Caco-2 (cell line): ENCODE data around the gene TTLL5. TPM values are rescaled to one million over a fixed set of nuclear protein-coding genes. Genes with fewer than 3 reads are reported as not detected.

Experiments used
- BruUV-seq: library from RNA; stranded (reverse); fragments of 400-500 nt; replicated peaks from 2 replicates; lab custom pipeline; 2021; lab: Mats Ljungman, UMichigan
- CTCF ChIA-PET: fragments of 300-600 bp; sonication (Branson Sonifier 250); formaldehyde crosslinking; loops from one replicate; lab custom pipeline; 2022; ENCODE audit warnings: antibody characterized with exemption; lab: Charles Lee
- POLR2A ChIA-PET: fragments of 300-600 bp; sonication (Branson Sonifier 250); formaldehyde crosslinking; loops from one replicate; lab custom pipeline; 2022; ENCODE audit warnings: antibody characterized with exemption; lab: Charles Lee
- DNase-seq, 2 experiments: peaks; one replicate each; pipeline versions ENCODE4 v3.0.0 to v3.0.0-alpha.2; 2020 to 2022
- H3K27me3 ChIP-seq: replicated peaks from 2 replicates; pipeline ENCODE4 v1.6.0; 2011; ENCODE audit warnings: low read length; ENCODE audit not compliant: control insufficient read depth, insufficient read depth
- H3K36me3 ChIP-seq: 2 replicates; pipeline ENCODE4 v1.5.1; 2011; ENCODE audit warnings: low read length; ENCODE audit not compliant: control insufficient read depth, insufficient read depth
- H3K4me1 ChIP-seq: fragments of 250-450 bp; sonication (Bioruptor Pico); 2 replicates; pipeline ENCODE4 v1.5.1; 2020; ENCODE audit warnings: mild to moderate bottlenecking
- H3K4me3 ChIP-seq: 2 replicates; pipeline ENCODE4 v1.5.1; 2011; ENCODE audit warnings: low read depth, mild to moderate bottlenecking, control low read depth, low read length
- H3K9me3 ChIP-seq: fragments of 250-450 bp; sonication (Bioruptor Pico); 2 replicates; pipeline ENCODE4 v1.5.1; 2020; ENCODE audit warnings: mild to moderate bottlenecking, moderate library complexity
- H3K27ac Mint-ChIP-seq: one replicate; pipeline ENCODE4 v1.8.0; 2022; ENCODE audit warnings: mixed read lengths; ENCODE audit not compliant: unreplicated experiment
- H3K27me3 Mint-ChIP-seq: one replicate; pipeline ENCODE4 v1.8.0; 2022; ENCODE audit warnings: mixed read lengths; ENCODE audit not compliant: insufficient read depth, unreplicated experiment
- H3K36me3 Mint-ChIP-seq: one replicate; pipeline ENCODE4 v1.8.0; 2022; ENCODE audit warnings: mild to moderate bottlenecking, mixed read lengths; ENCODE audit not compliant: insufficient read depth, unreplicated experiment
- H3K4me1 Mint-ChIP-seq: one replicate; pipeline ENCODE4 v1.8.0; 2022; ENCODE audit warnings: low read depth, mixed read lengths; ENCODE audit not compliant: unreplicated experiment
- H3K4me3 Mint-ChIP-seq: one replicate; pipeline ENCODE4 v1.8.0; 2022; ENCODE audit warnings: mild to moderate bottlenecking, moderate library complexity, mixed read lengths; ENCODE audit not compliant: unreplicated experiment
- H3K9me3 Mint-ChIP-seq: one replicate; pipeline ENCODE4 v1.8.0; 2022; ENCODE audit warnings: mixed read lengths; ENCODE audit not compliant: unreplicated experiment
- intact Hi-C: fragments of 100-400 bp; cut with micrococcal nuclease; formaldehyde crosslinking; loops from one replicate; pipeline ENCODE4 v1.10.0; 2022; ENCODE audit not compliant: unreplicated experiment
- total RNA-seq: library from RNA; stranded (reverse); gene quantifications from 2 replicates; pipeline ENCODE4 v1.2.3, GENCODE V29; 2022
- TF ChIP-seq, protein P1 (sequence below), 2 experiments: fragments of 200-600 bp in 1 of 2; IDR thresholded peaks; 1 replicate in 1 of 2; 2 replicates in 1 of 2; pipeline versions ENCODE4 v1.5.1 to v1.8.0; 2011 to 2022; ENCODE audit warnings: antibody characterized with exemption in 1 of 2, control low read depth in 1 of 2, inconsistent platforms in 1 of 2, low read depth in 1 of 2, low read length in 1 of 2, mild to moderate bottlenecking in 1 of 2, moderate library complexity in 1 of 2; ENCODE audit not compliant: insufficient read depth in 1 of 2, severe bottlenecking in 1 of 2, unreplicated experiment in 1 of 2

The TTLL5 gene
- total RNA-seq, 1 experiment from 2014 or later = 38.2 TPM

DNA sequence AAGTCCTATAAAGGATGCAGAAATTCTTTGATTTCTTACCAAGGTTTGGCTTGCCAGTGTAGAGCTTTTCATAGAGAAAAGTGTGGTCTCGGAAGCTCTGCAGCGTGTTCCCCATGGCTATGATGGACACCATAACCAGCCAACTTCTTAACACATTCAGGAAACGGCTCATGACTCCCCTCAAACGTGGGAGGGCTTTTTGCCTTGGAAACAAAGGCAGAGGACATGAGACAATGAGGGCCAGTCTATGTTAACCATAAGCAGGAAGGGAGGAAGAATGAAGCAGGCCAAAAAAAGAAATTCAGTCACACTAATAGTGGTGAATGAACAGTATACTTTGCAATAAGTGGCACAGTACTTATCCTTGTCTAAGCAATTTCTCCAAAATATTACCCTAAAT lies 3.7 kb upstream of the TTLL5 start:
- H3K4me3 Mint-ChIP-seq = no peak overlapping the region
- DNase-seq = no peak
- Histone ChIP-seq H3K36me3 (no peaks in the 10 kb centered on the region; the same call in 1 of the 2 replicates), H3K4me1 (no peaks in the 10 kb centered on the region), H3K27me3 (no peaks in the 10 kb centered on the region), H3K9me3 (no peaks in the 10 kb centered on the region), H3K4me3 (no peak overlapping the region)
- H3K27me3 Mint-ChIP-seq = no peaks in the 10 kb centered on the region
- TF ChIP-seq, protein P1, sequence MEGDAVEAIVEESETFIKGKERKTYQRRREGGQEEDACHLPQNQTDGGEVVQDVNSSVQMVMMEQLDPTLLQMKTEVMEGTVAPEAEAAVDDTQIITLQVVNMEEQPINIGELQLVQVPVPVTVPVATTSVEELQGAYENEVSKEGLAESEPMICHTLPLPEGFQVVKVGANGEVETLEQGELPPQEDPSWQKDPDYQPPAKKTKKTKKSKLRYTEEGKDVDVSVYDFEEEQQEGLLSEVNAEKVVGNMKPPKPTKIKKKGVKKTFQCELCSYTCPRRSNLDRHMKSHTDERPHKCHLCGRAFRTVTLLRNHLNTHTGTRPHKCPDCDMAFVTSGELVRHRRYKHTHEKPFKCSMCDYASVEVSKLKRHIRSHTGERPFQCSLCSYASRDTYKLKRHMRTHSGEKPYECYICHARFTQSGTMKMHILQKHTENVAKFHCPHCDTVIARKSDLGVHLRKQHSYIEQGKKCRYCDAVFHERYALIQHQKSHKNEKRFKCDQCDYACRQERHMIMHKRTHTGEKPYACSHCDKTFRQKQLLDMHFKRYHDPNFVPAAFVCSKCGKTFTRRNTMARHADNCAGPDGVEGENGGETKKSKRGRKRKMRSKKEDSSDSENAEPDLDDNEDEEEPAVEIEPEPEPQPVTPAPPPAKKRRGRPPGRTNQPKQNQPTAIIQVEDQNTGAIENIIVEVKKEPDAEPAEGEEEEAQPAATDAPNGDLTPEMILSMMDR (IDR thresholded peaks at IDR 0.05; ENCODE audit: insufficient read depth in 1 of 2, low read depth in 1 of 2, low read length in 1 of 2, severe bottlenecking in 1 of 2, unreplicated experiment in 1 of 2) = no peak
- no peaks in the 10 kb centered on the region for H3K9me3 Mint-ChIP-seq
- BruUV-seq = no TSS peak
- no peaks in the 10 kb centered on the region for H3K4me1 Mint-ChIP-seq
- CTCF ChIA-PET = interaction anchor here (6.4 kb wide), 1 partner anchor 79 kb away, joined by 65 read pairs; the partner anchor contains the start of gene FLVCR2
- intact Hi-C loops = no loop called here
- POLR2A ChIA-PET = no interaction called here
- peaks cover 36% of the 10 kb centered on the region for H3K36me3 Mint-ChIP-seq
- H3K27ac Mint-ChIP-seq = no peak overlapping the region

GRCh38 chr14:75658957-75659356 lies 2.1 kb upstream of the TTLL5 start:
- TF ChIP-seq, protein P1 (IDR thresholded peaks at IDR 0.05; ENCODE audit: insufficient read depth in 1 of 2, low read depth in 1 of 2, low read length in 1 of 2, severe bottlenecking in 1 of 2, unreplicated experiment in 1 of 2) = no peak

GRCh38 chr14:75660238-75660629 lies 812 bp upstream of the TTLL5 start:
- peaks cover 27% of the 10 kb centered on the region for H3K36me3 Mint-ChIP-seq
- no peaks in the 10 kb centered on the region for H3K4me1 Mint-ChIP-seq
- peak overlapping the region; percentile 92 for H3K4me3 Mint-ChIP-seq
- TF ChIP-seq, protein P1 (IDR thresholded peaks at IDR 0.05; ENCODE audit: insufficient read depth in 1 of 2, low read depth in 1 of 2, low read length in 1 of 2, severe bottlenecking in 1 of 2, unreplicated experiment in 1 of 2) = no peak
- intact Hi-C loops = loop anchor here (2.0 kb wide), 1 partner anchor 139 kb away; no protein-coding TSS in a partner anchor
- CTCF ChIA-PET = interaction anchor here (0.6 to 6.4 kb wide), 8 partner anchors 22 to 171 kb away, joined by 3 to 65 read pairs (median 4); partner anchors contain the start of gene FLVCR2
- POLR2A ChIA-PET = interaction anchor here (0.5 to 1.6 kb wide), 7 partner anchors 12 to 366 kb away, joined by 3 to 11 read pairs (median 7); partner anchors contain the start of gene FLVCR2
- H3K9me3 ChIP-seq = no peaks in the 10 kb centered on the region
- TSS peak; percentile 81 for BruUV-seq
- no peaks in the 10 kb centered on the region for H3K27me3 Mint-ChIP-seq
- H3K27ac Mint-ChIP-seq = peak overlapping the region; percentile 92
- peak overlapping the region; percentile 87 for H3K4me3 ChIP-seq
- no peaks in the 10 kb centered on the region; the same call in 1 of the 2 replicates for H3K36me3 ChIP-seq
- H3K9me3 Mint-ChIP-seq = no peaks in the 10 kb centered on the region
- H3K4me1 ChIP-seq = no peaks in the 10 kb centered on the region
- no peak for DNase-seq
- H3K27me3 ChIP-seq = no peaks in the 10 kb centered on the region

More at GRCh38 chr14:75658957-75659356, 2.1 kb upstream of the TTLL5 start:
- intact Hi-C loops = no loop called here
- Mint-ChIP-seq H3K27me3 (no peaks in the 10 kb centered on the region), H3K4me1 (no peaks in the 10 kb centered on the region), H3K36me3 (peaks cover 32% of the 10 kb centered on the region), H3K9me3 (no peaks in the 10 kb centered on the region), H3K27ac (no peak overlapping the region), H3K4me3 (no peak overlapping the region)
- ChIA-PET POLR2A (no interaction called here), CTCF (interaction anchor here (6.4 kb wide), 1 partner anchor 81 kb away, joined by 65 read pairs; the partner anchor contains the start of gene FLVCR2)
- no TSS peak for BruUV-seq
- Histone ChIP-seq H3K36me3 (no peaks in the 10 kb centered on the region; the same call in 1 of the 2 replicates), H3K4me3 (no peak overlapping the region), H3K4me1 (no peaks in the 10 kb centered on the region), H3K9me3 (no peaks in the 10 kb centered on the region), H3K27me3 (no peaks in the 10 kb centered on the region)
- DNase-seq = no peak
